Measurements from ENCODE around the gene HOXC9. TPM values are rescaled to one million over a fixed set of nuclear protein-coding genes. Genes with fewer than 3 reads are reported as not detected.
A peak's percentile ranks its signal among the peaks of the same experiment; 100 is the strongest.

The HOXC9 gene
- total RNA-seq, 1 experiment from 2014 or later: 11.3 TPM

GRCh38 chr12:53953831-53954693 lies 45.9 kb upstream of the HOXC9 start (continued):
- no peak for TF ChIP-seq CTCF (IDR thresholded peaks at IDR 0.05 in 2 of 3, conservative IDR thresholded peaks at IDR 0.05 in 1 of 3; ENCODE audit: borderline replicate concordance in 1 of 3, insufficient read depth in 1 of 3, low read depth in 2 of 3, low read length in 2 of 3)
- no peak for TF ChIP-seq YY1 (IDR thresholded peaks at IDR 0.05; ENCODE audit: extremely low read depth, insufficient replicate concordance, low read depth, low read length)

GRCh38 chr12:53954694-53955035 lies 45.3 kb upstream of the HOXC9 start, which contains the start of gene HOXC12:
TSS of gene HOXC12 (plus strand) at chr12:53954903. CDS start at chr12:53954930, 27 bp downstream.
- POLR2A ChIA-PET: no interaction called here
- H3K4me2 ChIP-seq (ENCODE audit: low read length): peak within 1 kb of the TSS; percentile 82
- no peak for ATAC-seq
- H2AFZ ChIP-seq (ENCODE audit: low read depth, low read length, poor library complexity, severe bottlenecking): no peak within 1 kb of the TSS
- no peaks in the 10 kb centered on the region for H3K9me3 ChIP-seq (ENCODE audit: control insufficient read depth in 1 of 2, insufficient read depth in 1 of 2, low read depth in 1 of 2, low read length in 2 of 2)
- no TSS peak for BruUV-seq (replicated peaks)
- no peak within 1 kb of the TSS; the same call in 1 of the 2 replicates for H3K27ac ChIP-seq (ENCODE audit: low read depth, low read length)
- DNase-seq (ENCODE audit: low read depth, low spot score): no peak
- TF ChIP-seq REST (IDR thresholded peaks at IDR 0.05; ENCODE audit: low read depth) (no peak), TCF7L2 (IDR thresholded peaks at IDR 0.05; ENCODE audit: borderline replicate concordance, extremely low read depth, insufficient read depth, insufficient read length) (no peak), ZBTB33 (IDR thresholded peaks at IDR 0.05; ENCODE audit: extremely low read depth, insufficient replicate concordance, low read length) (no peak), ZFX (IDR thresholded peaks at IDR 0.05) (no peak), ZNF274 (IDR thresholded peaks at IDR 0.05; ENCODE audit: low read depth, low read length) (no peak), EZH2 (IDR thresholded peaks at IDR 0.05) (no peak), RAD21 (IDR thresholded peaks at IDR 0.05; ENCODE audit: low read depth) (no peak), POLR2AphosphoS5 (IDR thresholded peaks at IDR 0.05; ENCODE audit: low read depth, low read length) (no peak), CBX3 (IDR thresholded peaks at IDR 0.05; ENCODE audit: low read depth) (no peak), YY1 (IDR thresholded peaks at IDR 0.05; ENCODE audit: extremely low read depth, insufficient replicate concordance, low read depth, low read length) (no peak), SIN3A (IDR thresholded peaks at IDR 0.05; ENCODE audit: low read depth) (no peak), EZH2phosphoT487 (IDR thresholded peaks at IDR 0.05; ENCODE audit: borderline replicate concordance) (no peak)
- intact Hi-C loops (cut with micrococcal nuclease): no loop called here
- no peak within 1 kb of the TSS for H3K4me3 ChIP-seq (replicated peaks in 1 of 2; ENCODE audit: low read depth in 1 of 2, low read length in 2 of 2)
- RAD21 ChIA-PET (ENCODE audit: low non-redundant PET in 1 of 2, low total read pairs in 2 of 2, uncharacterized antibody in 2 of 2, unreplicated experiment in 2 of 2): no interaction called here
- H3K4me1 ChIP-seq (ENCODE audit: control insufficient read depth in 1 of 2, insufficient read depth in 2 of 2, low read length in 2 of 2): peaks cover 12 to 15% of the 10 kb centered on the region in 2 experiments
- CTCF ChIA-PET: interaction anchor here (0.8 kb wide), 1 partner anchor 30 kb away, joined by 3 read pairs; the partner anchor contains the start of gene HOXC10
- H3K9me2 ChIP-seq (ENCODE audit: insufficient read depth): no peaks in the 10 kb centered on the region
- H3K9ac ChIP-seq (ENCODE audit: low read length): no peak within 1 kb of the TSS
- no peaks in the 10 kb centered on the region for H3K36me3 ChIP-seq (ENCODE audit: control insufficient read depth in 1 of 2, insufficient read depth in 2 of 2, low read length in 2 of 2)
- no peaks in the 10 kb centered on the region for H3K27me3 ChIP-seq (ENCODE audit: insufficient read depth, low read length)
- no peaks in the 10 kb centered on the region for H3K79me2 ChIP-seq (ENCODE audit: insufficient read depth, low read length)
- H4K20me1 ChIP-seq (ENCODE audit: insufficient read depth): no peaks in the 10 kb centered on the region

Measured in HCT116 (cell line).